Stimulated activated memory B cell treated with anti-CD40 and anti-IgM and Interleukin-4, amounts not matched to agents 10 μg/mL and 1 μg/mL and 100 μg/mL, for 72 hours (primary cell): ENCODE results near the gene TMBIM4.
"Not testable (repeated sequence)": the region's sequence is repeated elsewhere in the genome, so short reads cannot be mapped to it uniquely, and the experiment has no call there.

Experiments
- ATAC-seq: fragments of 150-1000 bp; cut with Tn5 transposase; 2 replicates; pipeline ENCODE4 v1.10.0; 2021
- H3K27ac Mint-ChIP-seq: one replicate; pipeline ENCODE4 v1.8.0; 2022; ENCODE audit warnings: mild to moderate bottlenecking, mixed read lengths
- H3K27me3 Mint-ChIP-seq: one replicate; pipeline ENCODE4 v1.8.0; 2022; ENCODE audit warnings: mixed read lengths
- H3K36me3 Mint-ChIP-seq: one replicate; pipeline ENCODE4 v1.8.0; 2022; ENCODE audit warnings: mixed read lengths
- H3K4me1 Mint-ChIP-seq: one replicate; pipeline ENCODE4 v1.8.0; 2022; ENCODE audit warnings: mixed read lengths
- H3K4me3 Mint-ChIP-seq: one replicate; pipeline ENCODE4 v1.8.0; 2022; ENCODE audit warnings: mild to moderate bottlenecking, moderate library complexity, mixed read lengths
- H3K9me3 Mint-ChIP-seq: one replicate; pipeline ENCODE4 v1.8.0; 2022; ENCODE audit warnings: mixed read lengths

TMBIM4 gene

GRCh38 chr12:66169221-66170170 is at the start of gene TMBIM4:
Gene TMBIM4, minus strand, starts transcription at chr12:66169996. Its CDS starts 45 bp downstream, at chr12:66169951.
- Mint-ChIP-seq H3K9me3 (peaks cover 2% of the 10 kb centered on the region), H3K4me3 (peak within 1 kb of the TSS; percentile 99), H3K27ac (peak within 1 kb of the TSS; percentile 99), H3K36me3 (peaks cover 38% of the 10 kb centered on the region), H3K4me1 (peaks cover 38% of the 10 kb centered on the region), H3K27me3 (no peaks in the 10 kb centered on the region)
- peak; percentile 94 for ATAC-seq

- no peak overlapping the region for H3K4me3 Mint-ChIP-seq
- H3K4me1 Mint-ChIP-seq = peaks cover 14% of the 10 kb centered on the region
- no peaks in the 10 kb centered on the region for H3K36me3 Mint-ChIP-seq
- ATAC-seq = no peak
- peaks cover 5% of the 10 kb centered on the region for H3K9me3 Mint-ChIP-seq
- no peaks in the 10 kb centered on the region for H3K27me3 Mint-ChIP-seq
- peak overlapping the region; percentile 70 for H3K27ac Mint-ChIP-seq
These were observed 47.6 kb upstream of the TMBIM4 start for GRCh38 chr12:66217342-66217917.

- not testable (repeated sequence) for H3K36me3 Mint-ChIP-seq, H3K27ac Mint-ChIP-seq, H3K4me3 Mint-ChIP-seq, ATAC-seq, H3K9me3 Mint-ChIP-seq
- peaks cover 18% of the 10 kb centered on the region for H3K4me1 Mint-ChIP-seq
- peaks cover 13% of the 10 kb centered on the region for H3K27me3 Mint-ChIP-seq
These were observed 43.2 kb upstream of the TMBIM4 start for GRCh38 chr12:66213011-66213410.

- not testable (repeated sequence) for H3K4me3 Mint-ChIP-seq, H3K9me3 Mint-ChIP-seq, ATAC-seq, H3K27ac Mint-ChIP-seq, H3K36me3 Mint-ChIP-seq, H3K4me1 Mint-ChIP-seq
- H3K27me3 Mint-ChIP-seq = peaks cover 21% of the 10 kb centered on the region
These were observed 41.8 kb upstream of the TMBIM4 start for GRCh38 chr12:66211573-66211972.

- H3K27ac Mint-ChIP-seq = no peak overlapping the region
- H3K27me3 Mint-ChIP-seq = peaks cover 21% of the 10 kb centered on the region
- H3K4me1 Mint-ChIP-seq = peaks cover 6% of the 10 kb centered on the region
- ATAC-seq = no peak
- H3K9me3 Mint-ChIP-seq = no peaks in the 10 kb centered on the region
- no peak overlapping the region for H3K4me3 Mint-ChIP-seq
- H3K36me3 Mint-ChIP-seq = no peaks in the 10 kb centered on the region
These were observed 41.0 kb upstream of the TMBIM4 start for GRCh38 chr12:66210840-66211239.

- Mint-ChIP-seq H3K4me3 (no peak overlapping the region), H3K9me3 (no peaks in the 10 kb centered on the region), H3K27me3 (peaks cover 15% of the 10 kb centered on the region), H3K27ac (no peak overlapping the region), H3K36me3 (no peaks in the 10 kb centered on the region), H3K4me1 (peaks cover 8% of the 10 kb centered on the region)
- ATAC-seq = no peak
These were observed 36.3 kb upstream of the TMBIM4 start for GRCh38 chr12:66206141-66206540.

- Mint-ChIP-seq H3K4me3 (no peak overlapping the region), H3K27ac (no peak overlapping the region)
These were observed 34.0 kb upstream of the TMBIM4 start for GRCh38 chr12:66203820-66204219.

GRCh38 chr12:66199831-66200509 is 30.2 kb upstream of the TMBIM4 start:
- Mint-ChIP-seq H3K27ac (no peak overlapping the region), H3K27me3 (peaks cover 11% of the 10 kb centered on the region), H3K4me1 (peaks cover 12% of the 10 kb centered on the region), H3K9me3 (no peaks in the 10 kb centered on the region), H3K36me3 (no peaks in the 10 kb centered on the region), H3K4me3 (no peak overlapping the region)
- ATAC-seq = no peak

More at GRCh38 chr12:66203820-66204219, 34.0 kb upstream of the TMBIM4 start:
- H3K9me3 Mint-ChIP-seq = no peaks in the 10 kb centered on the region
- no peaks in the 10 kb centered on the region for H3K36me3 Mint-ChIP-seq
- H3K27me3 Mint-ChIP-seq = peaks cover 11% of the 10 kb centered on the region
- ATAC-seq = no peak
- H3K4me1 Mint-ChIP-seq = peaks cover 6% of the 10 kb centered on the region

- H3K4me1 Mint-ChIP-seq = peaks cover 7% of the 10 kb centered on the region
- no peaks in the 10 kb centered on the region for H3K36me3 Mint-ChIP-seq
- no peak overlapping the region for H3K27ac Mint-ChIP-seq
- no peak overlapping the region for H3K4me3 Mint-ChIP-seq
- no peaks in the 10 kb centered on the region for H3K9me3 Mint-ChIP-seq
- no peak for ATAC-seq
- H3K27me3 Mint-ChIP-seq = peaks cover 20% of the 10 kb centered on the region
These were observed 29.3 kb upstream of the TMBIM4 start for GRCh38 chr12:66199141-66199540.

GRCh38 chr12:66197495-66197921 is 27.7 kb upstream of the TMBIM4 start:
- H3K27ac Mint-ChIP-seq = no peak overlapping the region
- H3K36me3 Mint-ChIP-seq = no peaks in the 10 kb centered on the region
- peaks cover 28% of the 10 kb centered on the region for H3K27me3 Mint-ChIP-seq
- H3K4me1 Mint-ChIP-seq = peaks cover 6% of the 10 kb centered on the region
- ATAC-seq = no peak
- H3K4me3 Mint-ChIP-seq = no peak overlapping the region
- no peaks in the 10 kb centered on the region for H3K9me3 Mint-ChIP-seq

GRCh38 chr12:66196806-66197205 is 27.0 kb upstream of the TMBIM4 start:
- Mint-ChIP-seq H3K4me3 (no peak overlapping the region), H3K36me3 (no peaks in the 10 kb centered on the region), H3K27me3 (peaks cover 28% of the 10 kb centered on the region), H3K9me3 (no peaks in the 10 kb centered on the region), H3K27ac (no peak overlapping the region), H3K4me1 (peaks cover 6% of the 10 kb centered on the region)
- ATAC-seq = peak; percentile 69

- Mint-ChIP-seq H3K27ac (no peak overlapping the region), H3K4me1 (peaks cover 6% of the 10 kb centered on the region), H3K36me3 (no peaks in the 10 kb centered on the region), H3K9me3 (no peaks in the 10 kb centered on the region), H3K4me3 (no peak overlapping the region), H3K27me3 (peaks cover 44% of the 10 kb centered on the region)
- no peak for ATAC-seq
These were observed 25.4 kb upstream of the TMBIM4 start for GRCh38 chr12:66195242-66195641.

GRCh38 chr12:66194122-66194521 is 24.3 kb upstream of the TMBIM4 start:
- peaks cover 6% of the 10 kb centered on the region for H3K4me1 Mint-ChIP-seq
- H3K36me3 Mint-ChIP-seq = no peaks in the 10 kb centered on the region
- H3K27ac Mint-ChIP-seq = no peak overlapping the region
- no peak for ATAC-seq
- H3K27me3 Mint-ChIP-seq = peaks cover 46% of the 10 kb centered on the region
- H3K4me3 Mint-ChIP-seq = no peak overlapping the region
- H3K9me3 Mint-ChIP-seq = no peaks in the 10 kb centered on the region

GRCh38 chr12:66191547-66192126 is 21.8 kb upstream of the TMBIM4 start:
- peaks cover 12% of the 10 kb centered on the region for H3K4me1 Mint-ChIP-seq
- no peak overlapping the region for H3K27ac Mint-ChIP-seq
- H3K9me3 Mint-ChIP-seq = peaks cover 2% of the 10 kb centered on the region
- H3K27me3 Mint-ChIP-seq = peaks cover 67% of the 10 kb centered on the region
- H3K36me3 Mint-ChIP-seq = peaks cover 4% of the 10 kb centered on the region
- ATAC-seq = no peak
- no peak overlapping the region for H3K4me3 Mint-ChIP-seq
